Mesenchymal stem cell (in vitro differentiated cells and primary cell): Measurements from ENCODE around the gene BNC2.

ENCODE experiments used
- DNase-seq: peaks from one replicate; pipeline ENCODE4 v3.0.0-alpha.2; 2013
- H2AFZ ChIP-seq: one replicate; pipeline ENCODE4 v1.6.1; 2013; ENCODE audit warnings: low read depth, mild to moderate bottlenecking, control low read depth, inconsistent platforms, low read length, moderate library complexity
- H2AK5ac ChIP-seq: 2 replicates; pipeline ENCODE4 v1.6.1; 2013; ENCODE audit warnings: low read length, moderate library complexity, mild to moderate bottlenecking, inconsistent platforms; ENCODE audit not compliant: severe bottlenecking
- H2BK120ac ChIP-seq: one replicate; pipeline ENCODE4 v1.6.1; 2013; ENCODE audit warnings: low read depth, mild to moderate bottlenecking, inconsistent platforms, low read length, moderate library complexity
- H2BK12ac ChIP-seq, 2 experiments: one replicate each; pipeline ENCODE4 v1.6.1; 2013; ENCODE audit warnings: inconsistent platforms in 2 of 2, low read length in 2 of 2, mild to moderate bottlenecking in 2 of 2, moderate library complexity in 2 of 2, control low read depth in 1 of 2
- H2BK15ac ChIP-seq: one replicate; pipeline ENCODE4 v1.6.1; 2013; ENCODE audit warnings: mild to moderate bottlenecking, low read depth, inconsistent platforms; ENCODE audit not compliant: poor library complexity, severe bottlenecking
- H2BK5ac ChIP-seq: 2 replicates; pipeline ENCODE4 v1.6.1; 2013; ENCODE audit warnings: low read depth, mild to moderate bottlenecking, low read length, control low read depth, inconsistent platforms; ENCODE audit not compliant: poor library complexity, severe bottlenecking
- H3K14ac ChIP-seq, 2 experiments: one replicate each; pipeline ENCODE4 v1.6.1; 2013; ENCODE audit warnings: inconsistent platforms in 2 of 2, low read length in 2 of 2, control low read depth in 1 of 2, mild to moderate bottlenecking in 1 of 2, moderate library complexity in 1 of 2
- H3K18ac ChIP-seq, 2 experiments: one replicate each; pipeline ENCODE4 v1.6.1; 2013; ENCODE audit warnings: inconsistent platforms in 2 of 2, low read length in 2 of 2, control low read depth in 1 of 2, low read depth in 1 of 2, mild to moderate bottlenecking in 1 of 2
- H3K23ac ChIP-seq, 2 experiments: one replicate each; pipeline ENCODE4 v1.6.1; 2013; ENCODE audit warnings: inconsistent platforms in 2 of 2, low read length in 2 of 2, mild to moderate bottlenecking in 2 of 2, moderate library complexity in 2 of 2, control low read depth in 1 of 2
- H3K27ac ChIP-seq: 2 replicates; pipeline ENCODE4 v1.5.1; 2013; ENCODE audit warnings: mild to moderate bottlenecking, moderate library complexity, low read length, control low read depth, inconsistent platforms; ENCODE audit not compliant: poor library complexity, severe bottlenecking
- H3K27me3 ChIP-seq, 2 experiments: 2 replicates each; pipeline versions ENCODE4 v1.6.1 to v1.7.0; 2013; ENCODE audit warnings: low read length in 2 of 2, mild to moderate bottlenecking in 2 of 2, moderate library complexity in 2 of 2, control low read depth in 1 of 2, inconsistent platforms in 1 of 2; ENCODE audit not compliant: control insufficient read depth in 1 of 2, insufficient read depth in 1 of 2
- H3K36me3 ChIP-seq, 2 experiments: 2 replicates each; pipeline versions ENCODE4 v1.6.1 to v1.7.0; 2013; ENCODE audit warnings: low read length in 2 of 2, control low read depth in 1 of 2, inconsistent platforms in 1 of 2, low read depth in 1 of 2, mild to moderate bottlenecking in 1 of 2; ENCODE audit not compliant: insufficient read depth in 2 of 2, control insufficient read depth in 1 of 2
- H3K4ac ChIP-seq, 2 experiments: one replicate each; pipeline ENCODE4 v1.6.1; 2013; ENCODE audit warnings: inconsistent platforms in 2 of 2, low read length in 2 of 2, mild to moderate bottlenecking in 2 of 2, moderate library complexity in 2 of 2, control low read depth in 1 of 2, low read depth in 1 of 2
- H3K4me1 ChIP-seq: 2 replicates; pipeline ENCODE4 v1.6.1; 2013; ENCODE audit warnings: low read depth, low read length, control low read depth; ENCODE audit not compliant: control insufficient read depth, insufficient read depth
- H3K4me2 ChIP-seq: 2 replicates; pipeline ENCODE4 v1.6.1; 2013; ENCODE audit warnings: low read length, mild to moderate bottlenecking, inconsistent platforms; ENCODE audit not compliant: poor library complexity, severe bottlenecking
- H3K4me3 ChIP-seq, 2 experiments: 2 replicates each; pipeline versions ENCODE4 v1.5.1 to v1.7.0; 2013; ENCODE audit warnings: low read length in 2 of 2, mild to moderate bottlenecking in 2 of 2, control low read depth in 1 of 2, low read depth in 1 of 2; ENCODE audit not compliant: insufficient read depth in 1 of 2
- H3K79me1 ChIP-seq: replicated peaks from 2 replicates; pipeline ENCODE4 v1.6.1; 2013; ENCODE audit warnings: mild to moderate bottlenecking, control low read depth, low read length, inconsistent platforms; ENCODE audit not compliant: poor library complexity, severe bottlenecking
- H3K9ac ChIP-seq: 2 replicates; pipeline ENCODE4 v1.7.0; 2013; ENCODE audit warnings: mild to moderate bottlenecking, low read length, moderate library complexity
- H3K9me3 ChIP-seq: 2 replicates; pipeline ENCODE4 v1.7.0; 2013; ENCODE audit warnings: mild to moderate bottlenecking, low read length; ENCODE audit not compliant: control insufficient read depth
- H4K8ac ChIP-seq: one replicate; pipeline ENCODE4 v1.6.1; 2013; ENCODE audit warnings: inconsistent platforms, mild to moderate bottlenecking, low read length, moderate library complexity
- H4K91ac ChIP-seq: one replicate; pipeline ENCODE4 v1.6.1; 2013; ENCODE audit warnings: mild to moderate bottlenecking, low read length, inconsistent platforms
- WGBS: methylation state at CpG from one replicate; pipeline ENCODE4 v1.1.7; 2013; ENCODE audit warnings: mixed read lengths; 5-methylcytosine and 5-hydroxymethylcytosine counted together

The BNC2 gene

GRCh38 chr9:16598316-16598715 is 272.2 kb downstream of the BNC2 start:
- no peak overlapping the region for H3K27ac ChIP-seq
- H3K4me1 ChIP-seq, result peaks cover 2% of the 10 kb centered on the region
- no peak overlapping the region for H2AFZ ChIP-seq
- H3K23ac ChIP-seq, result no peak overlapping the region
- H2BK120ac ChIP-seq, result no peak overlapping the region
- H3K18ac ChIP-seq, result peak overlapping the region in 1 of 2 experiments; percentile 21
- no peak overlapping the region for H3K4ac ChIP-seq
- no peak overlapping the region for H4K8ac ChIP-seq
- H2BK15ac ChIP-seq, result no peak overlapping the region
- H4K91ac ChIP-seq, result no peak overlapping the region
- no peaks in the 10 kb centered on the region for H3K27me3 ChIP-seq
- peak overlapping the region; percentile 54 for H2AK5ac ChIP-seq
- no peak overlapping the region for H2BK12ac ChIP-seq
- no peak overlapping the region for H3K9ac ChIP-seq
- H3K79me1 ChIP-seq, result peaks cover 15% of the 10 kb centered on the region
- H2BK5ac ChIP-seq, result no peak overlapping the region
- no peaks in the 10 kb centered on the region for H3K9me3 ChIP-seq
- H3K4me3 ChIP-seq, result no peak overlapping the region
- peaks cover 0 to 11% of the 10 kb centered on the region in 2 experiments for H3K36me3 ChIP-seq
- WGBS, result 84% methylated on average over 3 of the region's 3 CpGs
- H3K14ac ChIP-seq, result no peak overlapping the region
- DNase-seq, result no peak
- no peak overlapping the region for H3K4me2 ChIP-seq

DNA sequence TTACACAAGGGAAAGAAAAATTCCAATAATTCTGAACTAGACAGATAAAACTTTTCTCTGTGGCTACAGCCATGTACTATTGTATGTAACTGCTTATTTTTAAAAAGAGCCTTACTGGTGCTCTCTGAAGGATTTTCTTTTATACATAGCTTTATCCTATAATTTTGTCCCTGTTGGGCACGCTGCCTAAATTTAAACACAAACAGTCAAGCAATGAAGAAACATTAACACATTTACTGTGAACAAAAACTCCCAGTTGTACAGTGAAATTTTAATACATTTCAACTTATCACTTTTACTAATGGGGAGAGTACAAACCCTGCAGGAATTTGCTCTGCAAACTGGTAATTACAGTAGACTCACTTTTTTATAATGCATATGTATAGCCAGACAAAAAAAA is 273.3 kb downstream of the BNC2 start:
- H3K4me3 ChIP-seq, result no peak overlapping the region
- H3K18ac ChIP-seq, result no peak overlapping the region
- no peak for DNase-seq
- no peak overlapping the region for H3K14ac ChIP-seq
- WGBS, result 100% methylated on average over 1 of the region's 1 CpG
- no peak overlapping the region for H2BK12ac ChIP-seq
- H3K9me3 ChIP-seq, result no peaks in the 10 kb centered on the region
- H2BK120ac ChIP-seq, result no peak overlapping the region
- H3K4me1 ChIP-seq, result no peaks in the 10 kb centered on the region
- no peaks in the 10 kb centered on the region for H3K27me3 ChIP-seq
- no peak overlapping the region for H4K8ac ChIP-seq
- H2AK5ac ChIP-seq, result no peak overlapping the region
- no peak overlapping the region for H3K27ac ChIP-seq
- peaks cover 0 to 11% of the 10 kb centered on the region in 2 experiments for H3K36me3 ChIP-seq
- no peak overlapping the region for H3K4me2 ChIP-seq
- no peak overlapping the region for H2BK5ac ChIP-seq
- no peak overlapping the region for H4K91ac ChIP-seq
- no peak overlapping the region for H3K4ac ChIP-seq
- no peak overlapping the region for H2BK15ac ChIP-seq
- H3K79me1 ChIP-seq, result peaks cover 13% of the 10 kb centered on the region
- H2AFZ ChIP-seq, result no peak overlapping the region
- H3K9ac ChIP-seq, result peak overlapping the region; percentile 24
- no peak overlapping the region for H3K23ac ChIP-seq

DNA sequence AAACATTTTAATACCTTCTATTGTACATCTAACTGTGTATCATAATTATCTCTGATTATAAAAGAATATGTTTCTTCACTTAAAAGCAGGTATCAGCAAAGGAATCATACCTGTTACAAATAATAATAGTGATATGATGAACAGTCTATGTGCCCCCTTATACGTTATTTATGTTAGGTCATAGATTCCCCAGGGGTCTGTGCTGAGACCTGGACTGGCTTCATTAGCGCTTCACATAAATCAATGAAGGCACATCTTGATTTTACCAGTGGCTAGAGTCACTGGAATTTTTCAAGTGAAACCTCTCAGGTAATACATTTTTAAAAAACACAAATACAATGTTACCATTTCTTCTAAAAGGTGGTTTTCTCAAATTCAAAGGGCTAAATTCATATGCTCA is 275.2 kb downstream of the BNC2 start:
- H3K79me1 ChIP-seq, result peaks cover 15% of the 10 kb centered on the region
- no peak overlapping the region for H4K8ac ChIP-seq
- H2BK5ac ChIP-seq, result no peak overlapping the region
- no peak overlapping the region for H3K9ac ChIP-seq
- H3K9me3 ChIP-seq, result no peaks in the 10 kb centered on the region
- H3K27ac ChIP-seq, result no peak overlapping the region
- no peak overlapping the region for H3K14ac ChIP-seq
- no peak overlapping the region for H2AK5ac ChIP-seq
- no peak overlapping the region for H3K4ac ChIP-seq
- WGBS, result 96% methylated on average over 2 of the region's 2 CpGs
- no peak for DNase-seq
- H4K91ac ChIP-seq, result no peak overlapping the region
- no peak overlapping the region for H3K23ac ChIP-seq
- H3K18ac ChIP-seq, result no peak overlapping the region
- no peak overlapping the region for H3K4me3 ChIP-seq
- no peaks in the 10 kb centered on the region for H3K4me1 ChIP-seq
- H3K36me3 ChIP-seq, result peaks cover 0 to 3% of the 10 kb centered on the region in 2 experiments
- no peak overlapping the region for H2BK120ac ChIP-seq
- H3K27me3 ChIP-seq, result no peaks in the 10 kb centered on the region
- no peak overlapping the region for H2BK12ac ChIP-seq
- H2AFZ ChIP-seq, result no peak overlapping the region
- H2BK15ac ChIP-seq, result no peak overlapping the region
- no peak overlapping the region for H3K4me2 ChIP-seq

DNA sequence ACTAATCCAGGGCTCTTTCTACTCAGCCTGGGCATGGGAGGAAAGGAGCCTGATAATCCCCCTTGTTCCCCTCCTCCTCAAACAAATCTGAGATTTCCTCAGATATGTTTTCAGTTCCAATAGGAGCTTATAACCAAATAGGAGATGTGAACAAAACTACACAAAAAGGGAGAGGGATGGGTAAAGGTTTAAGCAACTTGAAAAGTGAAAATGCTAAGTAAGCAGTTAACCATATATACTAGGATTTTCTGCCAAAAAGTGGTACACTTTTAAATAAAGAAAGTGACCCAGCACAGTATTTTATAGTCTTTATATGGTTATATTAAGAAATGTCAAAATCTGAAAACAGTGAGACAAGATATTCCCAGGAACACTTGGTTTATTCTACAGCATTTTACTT is 275.7 kb downstream of the BNC2 start:
- H3K27ac ChIP-seq, result no peak overlapping the region
- DNase-seq, result no peak
- no peak overlapping the region for H4K8ac ChIP-seq
- no peak overlapping the region for H2BK5ac ChIP-seq
- H3K79me1 ChIP-seq, result peaks cover 15% of the 10 kb centered on the region
- no peak overlapping the region for H2BK12ac ChIP-seq
- H2AFZ ChIP-seq, result no peak overlapping the region
- no peak overlapping the region for H2BK120ac ChIP-seq
- H3K23ac ChIP-seq, result no peak overlapping the region
- H2BK15ac ChIP-seq, result no peak overlapping the region
- no peak overlapping the region for H3K14ac ChIP-seq
- H4K91ac ChIP-seq, result no peak overlapping the region
- H3K36me3 ChIP-seq, result no peaks in the 10 kb centered on the region
- H3K4me3 ChIP-seq, result no peak overlapping the region
- no peaks in the 10 kb centered on the region for H3K27me3 ChIP-seq
- no peaks in the 10 kb centered on the region for H3K4me1 ChIP-seq
- H3K4ac ChIP-seq, result no peak overlapping the region
- H2AK5ac ChIP-seq, result no peak overlapping the region
- H3K9me3 ChIP-seq, result no peaks in the 10 kb centered on the region
- no peak overlapping the region for H3K9ac ChIP-seq
- no peak overlapping the region for H3K18ac ChIP-seq
- no peak overlapping the region for H3K4me2 ChIP-seq
